Thyroid gland (tissue), 4 donors: Measurements from ENCODE around the gene TMEM26.

Experiments used
- CTCF ChIP-seq, 6 experiments: fragments of 200-600 bp in 3 of 6; fragments of 450-650 bp in 3 of 6; sonication (generic) in 3 of 6; IDR thresholded peaks; one replicate each; pipeline ENCODE4 v1.5.1; 2016 to 2019; ENCODE audit warnings: antibody characterized with exemption in 6 of 6, mild to moderate bottlenecking in 2 of 6, inconsistent platforms in 1 of 6, moderate library complexity in 1 of 6
- POLR2A ChIP-seq, 2 donors: fragments of 450-650 bp; IDR thresholded peaks; one replicate each; pipeline ENCODE4 v1.6.1; 2017; ENCODE audit warnings: antibody characterized with exemption in 2 of 2, mild to moderate bottlenecking in 2 of 2, moderate library complexity in 1 of 2

GRCh38 chr10:61492364-61492995 lies 39.3 kb upstream of the TMEM26 start:
- TF ChIP-seq CTCF (IDR thresholded peaks at IDR 0.05) (no peak), POLR2A (IDR thresholded peaks at IDR 0.05) (no peak)
